Fibroblast of skin of right quadriceps (primary cell): Measurements from ENCODE around the gene PRAMEF25.
"Not testable (repeated sequence)": the region's sequence is repeated elsewhere in the genome, so short reads cannot be mapped to it uniquely, and the experiment has no call there.

ENCODE experiments used
- DNase-seq: peaks from one replicate; pipeline ENCODE4 v3.0.0-alpha.2; 2013

Gene PRAMEF25

GRCh38 chr1:13070474-13070873, at the start of gene PRAMEF25:
Gene PRAMEF25, plus strand, starts transcription at chr1:13070774. Its CDS starts 2,920 bp downstream, at chr1:13073694.
- DNase-seq, result not testable (repeated sequence)

GRCh38 chr1:13056475-13056874, 14.1 kb upstream of the PRAMEF25 start, which contains the start of gene PRAMEF27:
Gene PRAMEF27, minus strand, starts transcription at chr1:13056575. Its CDS starts 2,916 bp downstream, at chr1:13053659.
- not testable (repeated sequence) for DNase-seq

GRCh38 chr1:13116754-13117153, 46.2 kb downstream of the PRAMEF25 start, which contains the start of gene HNRNPCL2:
Gene HNRNPCL2, minus strand, starts transcription at chr1:13116854. Its CDS starts 454 bp downstream, at chr1:13116400.
- not testable (repeated sequence) for DNase-seq
